Heart left ventricle (tissue), 16 donors: ENCODE results near the gene FOXN3. TPM values are rescaled to one million over a fixed set of nuclear protein-coding genes. Genes with fewer than 3 reads are reported as not detected.
"Not testable (repeated sequence)": the region's sequence is repeated elsewhere in the genome, so short reads cannot be mapped to it uniquely, and the experiment has no call there.

Source experiments
- ATAC-seq, 4 donors: fragments of 200-7000 bp; cut with Tn5 transposase; one replicate each; pipeline ENCODE4 v1.9.1; 2020 to 2022; ENCODE audit warnings: moderate library complexity in 4 of 4, mild to moderate bottlenecking in 3 of 4, moderate number of reproducible peaks in 1 of 4
- DNase-seq, 5 donors: peaks; one replicate each; pipeline ENCODE4 v3.0.0-alpha.2; 2020
- H3K27ac ChIP-seq, 12 donors: fragments of 200-600 bp; sonication (generic) in 4 of 12; one replicate each; pipeline versions ENCODE4 v1.5.0 to v1.8.0; 2016 to 2022; ENCODE audit warnings: mild to moderate bottlenecking in 2 of 12
- H3K27me3 ChIP-seq, 9 donors: fragments of 200-600 bp; sonication (generic) in 2 of 9; one replicate each; pipeline versions ENCODE4 v1.5.1 to v1.8.0; 2016 to 2022; ENCODE audit warnings: mild to moderate bottlenecking in 3 of 9
- H3K36me3 ChIP-seq, 9 donors: fragments of 200-600 bp; sonication (generic) in 2 of 9; one replicate each; pipeline versions ENCODE4 v1.5.0 to v1.8.0; 2018 to 2022; ENCODE audit warnings: mild to moderate bottlenecking in 2 of 9
- H3K4me1 ChIP-seq, 12 donors: fragments of 200-600 bp; sonication (generic) in 4 of 12; one replicate each; pipeline versions ENCODE4 v1.5.0 to v1.8.0; 2016 to 2022; ENCODE audit warnings: mild to moderate bottlenecking in 3 of 12
- H3K4me3 ChIP-seq, 12 donors: fragments of 200-600 bp; sonication (generic) in 4 of 12; one replicate each; pipeline versions ENCODE4 v1.5.0 to v1.8.0; 2017 to 2022; ENCODE audit warnings: mild to moderate bottlenecking in 9 of 12, moderate library complexity in 4 of 12
- H3K9me3 ChIP-seq, 12 donors: fragments of 200-600 bp; sonication (generic) in 4 of 12; one replicate each; pipeline versions ENCODE4 v1.5.0 to v1.8.0; 2016 to 2022; ENCODE audit warnings: mild to moderate bottlenecking in 1 of 12
- POLR2A ChIP-seq, 2 donors: fragments of 450-650 bp; IDR thresholded peaks; one replicate each; pipeline ENCODE4 v1.6.1; 2017; ENCODE audit warnings: antibody characterized with exemption in 2 of 2, mild to moderate bottlenecking in 2 of 2, moderate library complexity in 2 of 2
- WGBS, 4 donors: extraction: QIAGEN DNeasy Blood & Tissue Kit in 2 of 4; methylation state at CpG; one replicate each; pipeline versions ENCODE4 v1.1.5 to v1.1.7; 2013 to 2018; 5-methylcytosine and 5-hydroxymethylcytosine counted together
- intact Hi-C, 10 donors: fragments of 100-400 bp; cut with DNase I; formaldehyde crosslinking; loops; one replicate each; pipeline versions ENCODE4 v1.11.1 to v1.14.2; 2022
- polyA plus RNA-seq, 2 donors: library from polyadenylated mRNA; stranded (reverse); fragments of 200-250 nt; gene quantifications; one replicate each; pipeline ENCODE4 v1.2.3, GENCODE V29; 2013
- total RNA-seq, 9 donors: library from RNA; depleted of rRNA in 2 of 9; stranded (reverse); fragments of >200 nt in 2 of 9; fragmentation: NEBNext Ultra II Directional in 3 of 9; extraction: Animal tissue kit (Norgen Biotek cat#: 25700) in 3 of 9; gene quantifications; one replicate each; pipeline versions ENCODE4 v1.1.0 to v1.2.4, GENCODE V29; 2016 to 2023
- TF ChIP-seq, protein P1 (sequence below), 12 donors: fragments of 200-600 bp; sonication (generic) in 4 of 12; IDR thresholded peaks; one replicate each; pipeline versions ENCODE4 v1.5.0 to v1.8.0; 2018 to 2022; ENCODE audit warnings: antibody characterized with exemption in 12 of 12, mild to moderate bottlenecking in 5 of 12
- donor health status: ischemic (EF 13 %, LVEDD 7.1; RV severe dilation, severe dysfunction).
- donor health status: healthy with polysubstance abuse.
- donor health status: DM: no; HTN: yes; CAD: no.
- donor health status: DM: no; HTN: no; CAD: no.
- donor health status: ischemic (EF 25% LVEDD 6.9; RV normal size, moderate dysfunction).
- donor health status: ischemic (EF 25% LVEDD 5.7; RV mildly dilated, moderate dysfunction).
- donor health status: healthy.
- donor health status: DM: yes; HTN: yes; CAD: no.
- donor health status: ischemic (EF 35%, LVEDD 5.7; RV mildly dilated, moderate dysfunction).
- donor health status: nonischemic (EF 11% LVEDD 7.7; RV severe dilation, severe dysfunction).
- donor health status: DM: yes; HTN: yes; CAD: no.
- donor health status: PGD.
- donor health status: ischemic (EF 29% LVEDD 5.4; RV normal size, mild dysfunction).
- donor health status: nonischemic (EF 23%, LVEDD 6.1; RV moderate dilation, normal function).

FOXN3 gene
- total and polyA plus RNA-seq, 11 donors: 24.4 to 161 (median 111) TPM

DNA sequence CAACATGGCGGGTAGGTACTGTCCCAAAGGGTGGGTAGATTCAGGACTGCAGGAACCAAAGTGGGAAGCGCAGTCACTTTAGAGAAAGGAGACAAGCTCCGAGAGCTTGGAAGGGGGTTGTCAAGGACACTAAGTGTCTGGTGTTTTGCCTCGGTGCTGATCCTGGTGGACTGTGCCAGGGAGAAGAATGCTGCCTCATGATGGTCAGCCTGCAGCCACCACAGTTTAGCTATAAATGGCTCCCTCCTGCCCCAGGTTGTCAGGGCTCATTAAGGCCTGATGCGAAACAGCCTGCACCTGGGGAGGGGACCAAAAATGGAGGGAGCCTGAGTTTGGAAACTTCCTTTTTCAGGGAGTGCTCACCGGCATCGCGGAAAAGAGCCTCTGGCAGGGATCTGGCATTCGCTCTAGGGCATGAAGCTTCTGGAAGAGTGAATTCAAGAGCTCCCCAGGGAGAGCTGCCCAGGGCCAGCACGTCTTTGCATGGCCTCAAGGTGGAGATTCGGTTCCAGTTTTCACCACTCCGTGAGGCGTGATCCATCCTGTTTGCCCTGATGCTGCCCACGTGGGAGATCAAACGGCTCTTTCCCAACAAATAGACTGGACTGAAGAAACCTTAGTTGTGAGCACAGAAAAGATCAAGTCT lies 164.0 kb downstream of the FOXN3 start:
- no peaks in the 10 kb centered on the region for H3K36me3 ChIP-seq
- DNase-seq (no peak), ATAC-seq (peak in 3 of 4 donors; percentile 29 to 42 (median 33))
- no peaks in the 10 kb centered on the region for H3K27me3 ChIP-seq
- TF ChIP-seq POLR2A (IDR thresholded peaks at IDR 0.05): no peak
- TF ChIP-seq, protein P1, sequence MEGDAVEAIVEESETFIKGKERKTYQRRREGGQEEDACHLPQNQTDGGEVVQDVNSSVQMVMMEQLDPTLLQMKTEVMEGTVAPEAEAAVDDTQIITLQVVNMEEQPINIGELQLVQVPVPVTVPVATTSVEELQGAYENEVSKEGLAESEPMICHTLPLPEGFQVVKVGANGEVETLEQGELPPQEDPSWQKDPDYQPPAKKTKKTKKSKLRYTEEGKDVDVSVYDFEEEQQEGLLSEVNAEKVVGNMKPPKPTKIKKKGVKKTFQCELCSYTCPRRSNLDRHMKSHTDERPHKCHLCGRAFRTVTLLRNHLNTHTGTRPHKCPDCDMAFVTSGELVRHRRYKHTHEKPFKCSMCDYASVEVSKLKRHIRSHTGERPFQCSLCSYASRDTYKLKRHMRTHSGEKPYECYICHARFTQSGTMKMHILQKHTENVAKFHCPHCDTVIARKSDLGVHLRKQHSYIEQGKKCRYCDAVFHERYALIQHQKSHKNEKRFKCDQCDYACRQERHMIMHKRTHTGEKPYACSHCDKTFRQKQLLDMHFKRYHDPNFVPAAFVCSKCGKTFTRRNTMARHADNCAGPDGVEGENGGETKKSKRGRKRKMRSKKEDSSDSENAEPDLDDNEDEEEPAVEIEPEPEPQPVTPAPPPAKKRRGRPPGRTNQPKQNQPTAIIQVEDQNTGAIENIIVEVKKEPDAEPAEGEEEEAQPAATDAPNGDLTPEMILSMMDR (IDR thresholded peaks at IDR 0.05): peak in 1 of 12 donors; percentile 7
- H3K4me1 ChIP-seq: peaks cover 0 to 62% (median 36%) of the 10 kb centered on the region in 12 donors
- H3K27ac ChIP-seq: no peak overlapping the region
- no peak overlapping the region for H3K4me3 ChIP-seq
- no peaks in the 10 kb centered on the region for H3K9me3 ChIP-seq
- WGBS, 4 donors: 64 to 74% (median 73%) methylated on average over 15 of the region's 15 CpGs
- intact Hi-C loops: loop anchor here in 1 of 10 donors (5.0 kb wide), 1 partner anchor 66 kb away; no protein-coding TSS in a partner anchor

DNA sequence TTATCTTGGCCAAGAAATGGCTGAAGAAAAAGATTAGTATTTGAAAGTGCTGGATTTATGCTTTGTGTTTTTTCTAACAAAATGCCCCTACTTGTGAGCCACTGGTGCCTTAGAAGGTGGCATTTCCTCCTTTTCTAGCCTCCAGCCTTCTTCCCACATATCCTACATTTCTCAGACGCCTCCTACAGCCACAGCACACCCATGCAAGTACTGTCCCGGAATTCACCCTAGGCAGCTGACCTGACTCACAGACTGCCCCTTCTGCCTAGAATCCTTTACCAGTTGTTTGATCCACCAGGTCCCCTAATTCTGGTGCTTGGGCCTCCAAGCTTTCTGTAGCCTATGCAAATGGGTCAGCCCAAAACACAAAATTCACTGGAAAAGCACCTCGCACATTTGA lies 166.0 kb downstream of the FOXN3 start:
- ATAC-seq: no peak
- DNase-seq: no peak
- Histone ChIP-seq H3K27ac (no peak overlapping the region), H3K4me1 (peaks cover 0 to 56% (median 30%) of the 10 kb centered on the region in 12 donors), H3K4me3 (no peak overlapping the region), H3K9me3 (no peaks in the 10 kb centered on the region), H3K27me3 (no peaks in the 10 kb centered on the region), H3K36me3 (no peaks in the 10 kb centered on the region)
- 93 to 98% (median 97%) methylated on average over 3 of the region's 3 CpGs for WGBS, 4 donors
- intact Hi-C loops: loop anchor here in 1 of 10 donors (5.0 kb wide), 1 partner anchor 64 kb away; no protein-coding TSS in a partner anchor
- no peak for TF ChIP-seq POLR2A (IDR thresholded peaks at IDR 0.05)
- TF ChIP-seq, protein P1 (IDR thresholded peaks at IDR 0.05): no peak

DNA sequence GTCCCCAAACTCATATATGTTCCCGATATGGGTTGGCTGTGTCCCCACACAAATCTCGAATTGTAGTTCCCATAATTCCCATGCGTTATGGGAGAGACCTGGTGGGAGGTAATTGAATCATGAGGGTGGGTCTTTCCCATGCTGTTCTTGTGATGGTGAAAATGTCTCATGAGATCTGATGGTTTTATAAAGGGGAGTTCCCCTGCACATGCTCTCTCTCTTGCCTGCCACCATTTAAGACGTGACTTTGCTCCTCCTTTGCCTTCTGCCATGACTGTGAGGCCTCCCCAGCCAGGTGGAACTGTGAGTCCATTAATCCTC lies 166.4 kb downstream of the FOXN3 start:
- peaks cover 0 to 51% (median 25%) of the 10 kb centered on the region in 12 donors for H3K4me1 ChIP-seq
- not testable (repeated sequence) for H3K4me3 ChIP-seq, H3K27ac ChIP-seq, DNase-seq, H3K27me3 ChIP-seq, ATAC-seq, H3K36me3 ChIP-seq, H3K9me3 ChIP-seq
- WGBS, 4 donors: 95 to 98% (median 96%) methylated on average over 4 of the region's 4 CpGs
- intact Hi-C loops: loop anchor here in 1 of 10 donors (5.0 kb wide), 1 partner anchor 63 kb away; no protein-coding TSS in a partner anchor

DNA sequence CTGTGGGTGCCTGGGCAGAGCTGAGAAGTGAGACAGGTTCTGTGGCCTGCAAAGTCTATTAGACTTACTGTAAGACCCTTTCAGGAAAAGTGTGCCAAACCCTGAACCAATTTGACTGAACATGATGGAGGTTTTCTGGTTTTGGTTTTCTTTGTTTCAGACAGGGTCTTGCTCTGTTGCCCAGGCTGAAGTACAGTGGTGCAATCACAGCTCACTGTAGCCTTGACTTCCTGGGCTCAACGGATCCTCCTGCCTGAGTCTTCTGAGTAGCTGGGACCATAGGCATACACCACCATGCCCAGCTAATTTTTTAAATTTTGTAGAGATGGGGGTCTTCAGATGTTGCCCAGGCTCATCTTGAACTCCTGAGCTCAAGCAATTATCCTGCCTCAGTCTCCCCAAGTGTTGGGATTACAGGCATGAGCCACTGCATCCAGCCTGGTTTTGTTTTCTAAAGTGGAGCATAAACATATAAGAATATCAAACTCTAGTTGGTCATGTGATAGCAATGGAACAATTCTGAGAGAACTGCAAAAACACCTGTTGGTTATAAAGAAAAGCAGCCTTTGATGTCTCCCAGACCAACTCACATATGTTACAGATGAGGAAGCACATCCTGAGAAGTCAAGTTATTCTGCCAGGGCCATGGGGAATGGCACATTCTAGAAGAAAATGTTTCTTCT lies 166.9 kb downstream of the FOXN3 start:
- intact Hi-C loops: loop anchor here in 2 of 10 donors (5.0 to 10.0 kb wide), 2 partner anchors 63 to 155 kb away; no protein-coding TSS in a partner anchor
- peaks cover 0 to 46% (median 21%) of the 10 kb centered on the region in 12 donors for H3K4me1 ChIP-seq
- DNase-seq (no peak), ATAC-seq (no peak)
- H3K4me3 ChIP-seq: no peak overlapping the region
- H3K27ac ChIP-seq: no peak overlapping the region
- 91 to 100% (median 98%) methylated on average over 1 of the region's 1 CpG for WGBS, 4 donors
- no peaks in the 10 kb centered on the region for H3K27me3 ChIP-seq
- no peaks in the 10 kb centered on the region for H3K9me3 ChIP-seq
- no peak for TF ChIP-seq POLR2A (IDR thresholded peaks at IDR 0.05)
- TF ChIP-seq, protein P1 (IDR thresholded peaks at IDR 0.05): no peak
- peaks cover 0 to under 1% (median 0%) of the 10 kb centered on the region in 9 donors for H3K36me3 ChIP-seq
